ENCODE measurements around the gene RABAC1.

RABAC1 gene

DNA sequence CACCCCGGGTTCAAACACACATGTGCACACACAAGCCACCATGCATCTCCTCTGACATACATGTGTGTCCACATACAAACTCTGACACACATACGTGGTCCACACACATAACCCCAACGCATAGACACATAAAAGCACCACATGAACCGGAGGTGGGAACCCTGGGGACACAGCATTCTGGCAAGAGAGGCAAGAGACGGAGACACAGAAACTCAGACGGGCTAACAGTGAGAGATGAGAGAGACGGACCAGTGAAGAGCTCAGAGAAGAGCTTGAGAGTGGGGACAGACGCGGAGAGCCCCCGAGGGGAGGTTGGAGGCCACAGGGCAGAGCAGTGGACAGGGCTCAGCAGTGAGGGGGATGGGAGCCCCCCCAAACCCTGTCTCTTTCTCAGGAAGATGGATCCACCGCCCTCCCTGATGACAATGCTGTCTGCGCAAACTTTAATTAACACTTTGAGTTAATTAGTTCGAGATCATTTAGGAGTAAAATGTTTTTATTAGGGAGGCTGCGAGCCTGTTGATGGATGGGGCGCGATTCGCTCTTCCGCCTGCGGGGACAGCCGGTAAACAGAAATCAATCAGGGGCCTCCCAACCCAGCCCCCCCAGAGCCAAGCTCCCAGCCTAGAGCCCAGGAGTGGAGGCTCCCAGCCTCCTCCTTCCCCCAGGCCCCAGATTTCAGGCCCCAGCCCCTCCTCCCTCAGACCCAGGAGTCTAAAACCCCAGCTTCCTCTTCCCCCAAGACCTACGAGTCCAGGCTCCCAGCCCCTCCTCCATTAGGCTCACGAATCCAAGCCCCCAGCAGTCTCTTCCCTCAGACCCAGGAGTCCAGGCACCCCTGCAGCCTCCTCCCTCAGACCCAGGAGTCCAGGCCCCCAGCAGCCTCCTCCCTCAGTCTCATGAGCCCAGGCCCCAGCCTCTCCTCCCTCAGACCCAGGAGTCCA lies 21.3 kb downstream of the RABAC1 start:
- peak overlapping the region; percentile 96 for H3K27ac ChIP-seq (ENCODE audit: low read depth, low read length)

DNA sequence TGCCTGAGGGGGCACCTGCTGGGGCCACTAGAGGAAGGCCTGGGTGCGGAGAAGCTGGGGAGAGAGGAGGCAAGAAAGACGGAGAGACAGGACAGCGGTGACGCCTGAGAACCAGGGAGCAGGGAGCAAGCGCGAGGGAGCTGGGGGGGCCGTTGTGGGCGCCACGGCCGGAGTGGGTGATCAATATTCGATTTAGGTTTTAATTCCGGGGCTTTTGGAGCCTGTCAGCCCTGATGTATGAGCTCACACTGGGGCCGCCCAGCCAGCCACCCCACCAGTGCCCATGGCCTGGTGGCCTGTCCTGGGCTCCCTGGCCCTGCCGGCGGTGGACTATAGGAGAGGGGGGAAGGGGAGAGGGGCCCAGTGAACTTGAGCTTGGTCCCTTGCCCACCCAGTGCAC lies 22.2 kb downstream of the RABAC1 start:
- Histone ChIP-seq H4K20me1 (ENCODE audit: control insufficient read depth, insufficient read depth, low read depth, low read length) (no peaks in the 10 kb centered on the region), H3K27me3 (ENCODE audit: control insufficient read depth, low read length) (no peaks in the 10 kb centered on the region), H3K79me2 (ENCODE audit: control insufficient read depth, low read length) (peaks cover 9% of the 10 kb centered on the region)

More for the DNA sequence above, 21.3 kb downstream of the RABAC1 start:
- Histone ChIP-seq H3K79me2 (ENCODE audit: control insufficient read depth, low read length) (peaks cover 9% of the 10 kb centered on the region), H3K9me2 (replicated peaks; ENCODE audit: control insufficient read depth, low read length) (no peaks in the 10 kb centered on the region), H3K4me3 (ENCODE audit: low read length) (peak overlapping the region; percentile 49), H3K4me2 (ENCODE audit: low read length) (peak overlapping the region; percentile 96), H4K20me1 (ENCODE audit: control insufficient read depth, insufficient read depth, low read depth, low read length) (no peaks in the 10 kb centered on the region), H3F3A (ENCODE audit: control insufficient read depth, insufficient read depth) (peaks cover 57% of the 10 kb centered on the region), H3K4me1 (ENCODE audit: control insufficient read depth, low read length) (peaks cover 81% of the 10 kb centered on the region), H3K27me3 (ENCODE audit: control insufficient read depth, low read length) (no peaks in the 10 kb centered on the region), H3K9me3 (ENCODE audit: control insufficient read depth, insufficient read depth, low read length) (no peaks in the 10 kb centered on the region), H3K36me3 (ENCODE audit: control insufficient read depth, low read length) (peaks cover 6% of the 10 kb centered on the region)
- TF ChIP-seq EZH2phosphoT487 (IDR thresholded peaks at IDR 0.05; ENCODE audit: borderline replicate concordance, low read length), result no peak
- TF ChIP-seq, protein P1, sequence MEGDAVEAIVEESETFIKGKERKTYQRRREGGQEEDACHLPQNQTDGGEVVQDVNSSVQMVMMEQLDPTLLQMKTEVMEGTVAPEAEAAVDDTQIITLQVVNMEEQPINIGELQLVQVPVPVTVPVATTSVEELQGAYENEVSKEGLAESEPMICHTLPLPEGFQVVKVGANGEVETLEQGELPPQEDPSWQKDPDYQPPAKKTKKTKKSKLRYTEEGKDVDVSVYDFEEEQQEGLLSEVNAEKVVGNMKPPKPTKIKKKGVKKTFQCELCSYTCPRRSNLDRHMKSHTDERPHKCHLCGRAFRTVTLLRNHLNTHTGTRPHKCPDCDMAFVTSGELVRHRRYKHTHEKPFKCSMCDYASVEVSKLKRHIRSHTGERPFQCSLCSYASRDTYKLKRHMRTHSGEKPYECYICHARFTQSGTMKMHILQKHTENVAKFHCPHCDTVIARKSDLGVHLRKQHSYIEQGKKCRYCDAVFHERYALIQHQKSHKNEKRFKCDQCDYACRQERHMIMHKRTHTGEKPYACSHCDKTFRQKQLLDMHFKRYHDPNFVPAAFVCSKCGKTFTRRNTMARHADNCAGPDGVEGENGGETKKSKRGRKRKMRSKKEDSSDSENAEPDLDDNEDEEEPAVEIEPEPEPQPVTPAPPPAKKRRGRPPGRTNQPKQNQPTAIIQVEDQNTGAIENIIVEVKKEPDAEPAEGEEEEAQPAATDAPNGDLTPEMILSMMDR (IDR thresholded peaks at IDR 0.05; ENCODE audit: low read depth, low read length, poor library complexity, severe bottlenecking), result no peak

DNA sequence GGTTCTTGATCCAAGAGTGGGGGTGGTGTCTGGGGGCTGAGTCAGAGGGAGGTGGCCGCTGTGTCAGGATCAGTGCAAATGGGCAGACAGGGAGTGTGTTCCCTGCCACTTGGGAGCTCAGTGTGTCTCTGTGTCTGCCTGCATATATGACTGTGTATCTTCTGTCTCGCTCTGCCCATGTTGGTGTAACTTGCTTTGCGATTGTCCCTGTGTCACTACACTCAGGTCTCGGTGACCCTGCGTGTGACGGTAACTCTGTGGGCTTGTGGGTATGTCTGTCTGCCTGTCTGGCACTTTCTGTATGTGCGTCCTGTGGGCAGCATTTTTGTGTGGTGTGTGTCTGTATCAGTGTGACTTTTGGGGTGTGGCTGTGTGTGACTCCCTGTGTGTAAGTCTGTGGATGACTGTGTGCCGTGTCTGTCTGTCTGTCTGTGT lies 22.7 kb downstream of the RABAC1 start:
- Histone ChIP-seq H3K36me3 (ENCODE audit: control insufficient read depth, low read length) (peaks cover 5% of the 10 kb centered on the region), H3F3A (ENCODE audit: control insufficient read depth, insufficient read depth) (peaks cover 57% of the 10 kb centered on the region), H3K4me3 (ENCODE audit: low read length) (peak overlapping the region; percentile 49), H3K9me3 (ENCODE audit: control insufficient read depth, insufficient read depth, low read length) (no peaks in the 10 kb centered on the region), H3K27me3 (ENCODE audit: control insufficient read depth, low read length) (no peaks in the 10 kb centered on the region), H3K4me2 (ENCODE audit: low read length) (peak overlapping the region; percentile 96), H3K27ac (ENCODE audit: low read depth, low read length) (peak overlapping the region; percentile 96), H3K9me2 (replicated peaks; ENCODE audit: control insufficient read depth, low read length) (no peaks in the 10 kb centered on the region), H4K20me1 (ENCODE audit: control insufficient read depth, insufficient read depth, low read depth, low read length) (no peaks in the 10 kb centered on the region), H3K79me2 (ENCODE audit: control insufficient read depth, low read length) (peaks cover 9% of the 10 kb centered on the region), H3K4me1 (ENCODE audit: control insufficient read depth, low read length) (peaks cover 84% of the 10 kb centered on the region)
- TF ChIP-seq EZH2phosphoT487 (IDR thresholded peaks at IDR 0.05; ENCODE audit: borderline replicate concordance, low read length), result no peak
- TF ChIP-seq, protein P1 (IDR thresholded peaks at IDR 0.05; ENCODE audit: low read depth, low read length, poor library complexity, severe bottlenecking), result no peak

More for the DNA sequence above, 22.2 kb downstream of the RABAC1 start:
- Histone ChIP-seq H3K4me3 (ENCODE audit: low read length) (peak overlapping the region; percentile 49), H3K27ac (ENCODE audit: low read depth, low read length) (peak overlapping the region; percentile 96), H3K4me1 (ENCODE audit: control insufficient read depth, low read length) (peaks cover 84% of the 10 kb centered on the region), H3F3A (ENCODE audit: control insufficient read depth, insufficient read depth) (peaks cover 60% of the 10 kb centered on the region), H3K4me2 (ENCODE audit: low read length) (peak overlapping the region; percentile 96), H3K9me3 (ENCODE audit: control insufficient read depth, insufficient read depth, low read length) (no peaks in the 10 kb centered on the region), H3K36me3 (ENCODE audit: control insufficient read depth, low read length) (peaks cover 5% of the 10 kb centered on the region), H3K9me2 (replicated peaks; ENCODE audit: control insufficient read depth, low read length) (no peaks in the 10 kb centered on the region)
- TF ChIP-seq, protein P1 (IDR thresholded peaks at IDR 0.05; ENCODE audit: low read depth, low read length, poor library complexity, severe bottlenecking), result no peak
- TF ChIP-seq EZH2phosphoT487 (IDR thresholded peaks at IDR 0.05; ENCODE audit: borderline replicate concordance, low read length), result no peak

Measured in DOHH2 (cell line).